ENCODE results near the gene MAPKAP1. TPM values are rescaled to one million over a fixed set of nuclear protein-coding genes. Genes with fewer than 3 reads are reported as not detected.

Gene MAPKAP1
- total and polyA plus RNA-seq, 9 of the 15 experiments (the other 6 are each of a cell fraction or from before 2014, with no cell fraction given), result 2.6 to 82.1 (median 61.1) TPM

DNA sequence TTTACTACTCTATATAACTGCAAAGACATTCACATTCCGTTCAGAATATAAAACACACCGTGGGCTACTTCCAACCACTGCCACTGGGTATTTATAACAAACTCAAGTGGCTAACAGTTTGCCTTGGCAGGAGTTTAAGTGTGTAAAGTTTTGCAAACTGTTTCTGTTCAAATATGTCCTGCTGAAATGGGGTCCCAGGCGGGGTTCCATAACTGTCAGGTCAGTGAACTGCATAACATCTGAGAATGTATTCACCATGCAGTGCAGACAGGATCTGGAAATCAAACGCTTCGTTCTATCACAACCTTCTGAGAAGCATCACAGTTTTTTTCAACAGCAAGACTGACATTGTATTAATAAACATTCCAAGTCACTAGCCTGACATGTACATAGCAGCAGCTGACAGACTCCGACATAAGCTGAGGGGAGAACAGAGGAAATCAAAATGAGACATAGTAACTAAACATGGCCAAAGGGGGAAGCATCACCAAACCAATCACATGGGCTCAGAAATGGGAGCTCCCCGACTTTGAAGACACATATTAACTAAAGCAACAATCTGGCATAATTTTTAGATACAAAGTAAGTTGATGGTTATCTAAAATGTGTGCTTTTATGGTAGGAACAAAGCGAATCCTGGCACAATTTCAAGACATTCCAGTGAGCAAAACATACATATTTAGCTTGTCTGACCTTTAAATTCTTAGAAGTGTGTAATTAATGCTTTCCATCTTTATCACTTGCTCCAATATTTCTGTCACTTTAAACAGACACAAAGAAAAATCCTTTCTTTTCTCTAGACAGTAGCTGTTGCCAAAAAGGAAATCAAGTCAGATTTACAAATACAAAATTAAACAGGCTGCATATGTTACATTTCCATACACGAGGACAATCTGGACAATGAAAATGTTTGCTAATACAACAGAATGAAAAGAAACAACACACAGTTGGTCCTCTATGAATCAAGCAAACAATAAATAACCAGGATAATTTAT, 156.8 kb downstream of the MAPKAP1 start:
- no peaks in the 10 kb centered on the region for H3K27me3 ChIP-seq (ENCODE audit: control insufficient read depth in 2 of 2, insufficient read depth in 2 of 2, low read length in 2 of 2)
- no peaks in the 10 kb centered on the region for H3K9me1 ChIP-seq (ENCODE audit: control insufficient read depth, insufficient read depth, low read length)
- no peak overlapping the region for H2AFZ ChIP-seq (ENCODE audit: low read depth, low read length)
- CTCF ChIA-PET (ENCODE audit: low intra/inter-chr PET ratio), result no interaction called here
- no peak for FAIRE-seq
- H3K27ac ChIP-seq (ENCODE audit: extremely low read depth, low read depth, low read length), result no peak overlapping the region
- H3K4me1 ChIP-seq (replicated peaks in 1 of 2; ENCODE audit: control insufficient read depth in 2 of 2, insufficient read depth in 2 of 2, low read length in 2 of 2), result peaks cover 0 to 5% of the 10 kb centered on the region in 2 experiments; a peak in 2 of 5 replicates
- WGBS (ENCODE audit: insufficient coverage, low coverage, missing lambda C conversion rate), result 63% methylated on average over 9 of the region's 9 CpGs
- no peak overlapping the region for H3K4me3 ChIP-seq
- in situ Hi-C loops (cut with MboI), result no loop called here
- ATAC-seq, result no peak
- no peak for TF ChIP-seq PCBP2 (IDR thresholded peaks at IDR 0.05; ENCODE audit: low read depth, low read length, poor library complexity, severe bottlenecking)
- no peak for TF ChIP-seq PRDM10 (IDR thresholded peaks at IDR 0.05; ENCODE audit: partially characterized antibody)
- TF ChIP-seq HMG20A (CRISPR knock-in tag; conservative IDR thresholded peaks at IDR 0.05), result no peak
- no peak for TF ChIP-seq HDAC2 (IDR thresholded peaks at IDR 0.05)
- no peak for TF ChIP-seq NFIC (IDR thresholded peaks at IDR 0.05)
- TF ChIP-seq ZNF217 (CRISPR knock-in tag; IDR thresholded peaks at IDR 0.05), result no peak
- TF ChIP-seq ZNF696 (CRISPR knock-in tag; conservative IDR thresholded peaks at IDR 0.05), result no peak
- POLR2A ChIA-PET, result interaction anchor here (0.7 to 0.9 kb wide), 2 partner anchors 8 to 15 kb away, joined by 3 to 4 read pairs; no protein-coding TSS in a partner anchor
- intact Hi-C loops (cut with micrococcal nuclease), result no loop called here
- H3K36me3 ChIP-seq (ENCODE audit: control insufficient read depth, insufficient read depth, low read length), result no peaks in the 10 kb centered on the region
- no peaks in the 10 kb centered on the region for H4K20me1 ChIP-seq (replicated peaks; ENCODE audit: control insufficient read depth, insufficient read depth, low read length)
- no peak for DNase-seq (ENCODE audit: extremely low read depth in 1 of 4, low spot score in 3 of 4)
- no peak overlapping the region for H3K4me2 ChIP-seq (ENCODE audit: insufficient read depth, low read length)
- H3K9ac ChIP-seq (ENCODE audit: insufficient read depth in 1 of 2, low read depth in 2 of 2, low read length in 2 of 2), result no peak overlapping the region
- no peaks in the 10 kb centered on the region for H3K9me3 ChIP-seq (replicated peaks; ENCODE audit: control insufficient read depth, insufficient read depth, low read depth, low read length)
- BruUV-seq (replicated peaks), result no TSS peak
- H3K79me2 ChIP-seq (ENCODE audit: control insufficient read depth, insufficient read depth, low read length), result no peaks in the 10 kb centered on the region

Measured in K562 (cell line).